ENCODE measurements around the gene CTSK. TPM values are rescaled to one million over a fixed set of nuclear protein-coding genes. Genes with fewer than 3 reads are reported as not detected.

The CTSK gene
- total and polyA plus RNA-seq, 2 experiments from 2014 or later = 2.0 to 3.8 TPM

DNA sequence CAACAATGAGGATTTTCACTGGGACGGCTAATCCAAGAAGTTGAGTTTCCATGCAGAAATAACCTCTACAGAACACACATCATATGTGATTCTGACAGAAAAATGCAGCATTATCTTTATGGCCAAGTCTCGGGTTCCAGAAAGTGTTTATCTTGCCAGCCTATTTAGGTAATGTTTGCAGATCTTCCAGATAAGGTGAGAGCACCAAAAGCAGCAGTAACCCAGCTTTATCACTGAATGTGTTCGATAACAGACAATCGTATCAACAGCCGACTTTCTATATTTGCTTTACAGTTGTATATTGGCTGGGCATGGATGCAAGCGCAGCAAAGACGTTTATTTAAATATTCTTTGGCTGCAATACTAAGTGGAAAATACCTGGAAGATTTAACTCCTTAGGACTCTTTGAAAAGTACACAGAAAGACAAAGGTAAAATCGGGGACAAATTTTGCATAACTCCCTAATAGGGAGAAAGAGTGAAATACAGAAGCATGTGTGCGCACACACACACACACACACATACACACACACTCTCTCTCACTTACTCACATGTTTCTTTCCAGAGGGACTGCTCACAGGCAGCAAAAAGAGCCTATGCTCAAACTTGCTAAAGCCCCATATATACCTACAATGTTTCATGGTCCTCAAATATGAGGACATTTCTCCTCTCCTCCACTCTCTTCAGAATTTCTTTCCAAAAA lies 3.0 kb upstream of the CTSK start:
- H3K36me3 ChIP-seq = peaks cover 32% of the 10 kb centered on the region
- H3K4me1 ChIP-seq (ENCODE audit: low read depth) = no peaks in the 10 kb centered on the region
- no peaks in the 10 kb centered on the region for H3K27me3 ChIP-seq
- no peaks in the 10 kb centered on the region for H3K9me3 ChIP-seq (ENCODE audit: low read depth)
- no peak overlapping the region for H3K4me3 ChIP-seq
- TF ChIP-seq, protein P1, sequence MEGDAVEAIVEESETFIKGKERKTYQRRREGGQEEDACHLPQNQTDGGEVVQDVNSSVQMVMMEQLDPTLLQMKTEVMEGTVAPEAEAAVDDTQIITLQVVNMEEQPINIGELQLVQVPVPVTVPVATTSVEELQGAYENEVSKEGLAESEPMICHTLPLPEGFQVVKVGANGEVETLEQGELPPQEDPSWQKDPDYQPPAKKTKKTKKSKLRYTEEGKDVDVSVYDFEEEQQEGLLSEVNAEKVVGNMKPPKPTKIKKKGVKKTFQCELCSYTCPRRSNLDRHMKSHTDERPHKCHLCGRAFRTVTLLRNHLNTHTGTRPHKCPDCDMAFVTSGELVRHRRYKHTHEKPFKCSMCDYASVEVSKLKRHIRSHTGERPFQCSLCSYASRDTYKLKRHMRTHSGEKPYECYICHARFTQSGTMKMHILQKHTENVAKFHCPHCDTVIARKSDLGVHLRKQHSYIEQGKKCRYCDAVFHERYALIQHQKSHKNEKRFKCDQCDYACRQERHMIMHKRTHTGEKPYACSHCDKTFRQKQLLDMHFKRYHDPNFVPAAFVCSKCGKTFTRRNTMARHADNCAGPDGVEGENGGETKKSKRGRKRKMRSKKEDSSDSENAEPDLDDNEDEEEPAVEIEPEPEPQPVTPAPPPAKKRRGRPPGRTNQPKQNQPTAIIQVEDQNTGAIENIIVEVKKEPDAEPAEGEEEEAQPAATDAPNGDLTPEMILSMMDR (IDR thresholded peaks at IDR 0.05; ENCODE audit: low read depth, low read length) = no peak
- H3K27ac ChIP-seq = no peak overlapping the region
- no peak for DNase-seq (ENCODE audit: low read depth in 1 of 2, low spot score in 1 of 2)

DNA sequence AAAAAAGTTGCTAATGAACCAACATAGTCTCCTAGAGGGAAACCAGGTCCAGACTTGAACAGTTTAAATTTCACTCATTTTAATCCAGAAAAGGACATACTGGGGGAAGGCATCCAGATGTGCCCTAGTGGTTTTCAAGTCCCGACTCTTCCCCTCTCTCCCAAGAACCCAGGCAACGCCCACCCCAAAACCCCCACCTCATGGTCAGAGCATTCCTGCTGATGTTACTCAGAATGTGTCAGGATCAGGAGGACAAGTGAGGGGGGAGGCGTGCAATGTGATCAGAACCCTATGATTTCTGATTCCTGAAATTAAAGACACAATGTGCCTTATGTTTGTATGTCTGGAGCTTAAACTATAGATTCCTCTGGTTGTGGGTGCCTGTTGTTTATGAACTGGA lies 1.6 kb upstream of the CTSK start:
- H3K27ac ChIP-seq = no peak overlapping the region
- TF ChIP-seq, protein P1 (IDR thresholded peaks at IDR 0.05; ENCODE audit: low read depth, low read length) = no peak
- no peaks in the 10 kb centered on the region for H3K9me3 ChIP-seq (ENCODE audit: low read depth)
- peaks cover 27% of the 10 kb centered on the region for H3K36me3 ChIP-seq
- DNase-seq (ENCODE audit: low read depth in 1 of 2, low spot score in 1 of 2) = no peak
- no peak overlapping the region for H3K4me3 ChIP-seq
- no peaks in the 10 kb centered on the region for H3K27me3 ChIP-seq
- no peaks in the 10 kb centered on the region for H3K4me1 ChIP-seq (ENCODE audit: low read depth)

- H3K4me3 ChIP-seq = no peak overlapping the region
- no peaks in the 10 kb centered on the region for H3K27me3 ChIP-seq
- H3K36me3 ChIP-seq = peaks cover 19% of the 10 kb centered on the region
- no peak for DNase-seq (ENCODE audit: low read depth in 1 of 2, low spot score in 1 of 2)
- TF ChIP-seq, protein P1 (IDR thresholded peaks at IDR 0.05; ENCODE audit: low read depth, low read length) = no peak
- H3K9me3 ChIP-seq (ENCODE audit: low read depth) = no peaks in the 10 kb centered on the region
- no peaks in the 10 kb centered on the region for H3K4me1 ChIP-seq (ENCODE audit: low read depth)
- no peak overlapping the region for H3K27ac ChIP-seq
Measured at GRCh38 chr1:150808846-150809245, 786 bp upstream of the CTSK start.

GRCh38 chr1:150807249-150808023 lies 624 bp downstream of the CTSK start:
- Histone ChIP-seq H3K9me3 (ENCODE audit: low read depth) (no peaks in the 10 kb centered on the region), H3K27me3 (no peaks in the 10 kb centered on the region), H3K4me1 (ENCODE audit: low read depth) (no peaks in the 10 kb centered on the region), H3K4me3 (no peak overlapping the region), H3K27ac (no peak overlapping the region), H3K36me3 (peaks cover 10% of the 10 kb centered on the region)
- peak in 1 of 2 donors; percentile 54 for DNase-seq (ENCODE audit: low read depth in 1 of 2, low spot score in 1 of 2)
- TF ChIP-seq, protein P1 (IDR thresholded peaks at IDR 0.05; ENCODE audit: low read depth, low read length) = no peak

DNA sequence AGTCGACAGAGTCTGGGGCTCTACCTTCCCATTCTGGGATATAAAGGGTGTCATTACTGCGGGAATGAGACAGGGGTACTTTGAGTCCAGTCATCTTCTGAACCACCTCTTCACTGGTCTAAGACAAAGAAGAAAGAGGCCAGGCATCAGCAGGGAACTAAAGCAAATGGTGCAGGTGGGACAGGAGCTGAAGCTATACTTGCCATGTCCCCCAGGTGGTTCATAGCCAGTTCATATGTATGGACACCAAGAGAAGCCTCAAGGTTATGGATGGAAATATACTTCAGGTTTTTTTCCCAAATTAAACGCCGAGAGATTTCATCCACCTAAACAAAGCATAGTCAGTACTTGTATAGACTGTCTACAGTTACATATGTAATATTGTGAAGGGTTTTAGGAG lies 2.2 kb downstream of the CTSK start:
- Histone ChIP-seq H3K36me3 (no peaks in the 10 kb centered on the region), H3K4me3 (no peak overlapping the region), H3K27ac (no peak overlapping the region), H3K9me3 (ENCODE audit: low read depth) (no peaks in the 10 kb centered on the region), H3K4me1 (ENCODE audit: low read depth) (no peaks in the 10 kb centered on the region), H3K27me3 (no peaks in the 10 kb centered on the region)
- TF ChIP-seq, protein P1 (IDR thresholded peaks at IDR 0.05; ENCODE audit: low read depth, low read length) = no peak
- no peak for DNase-seq (ENCODE audit: low read depth in 1 of 2, low spot score in 1 of 2)
